Suppressor macrophage treated with lipopolysaccharide for 1 hour (primary cell): ENCODE data around the gene PDE6C.

Experiments
- DNase-seq, 3 donors: peaks; one replicate each; pipeline ENCODE4 v3.0.0-alpha.2; 2020 to 2022

The PDE6C gene

DNA sequence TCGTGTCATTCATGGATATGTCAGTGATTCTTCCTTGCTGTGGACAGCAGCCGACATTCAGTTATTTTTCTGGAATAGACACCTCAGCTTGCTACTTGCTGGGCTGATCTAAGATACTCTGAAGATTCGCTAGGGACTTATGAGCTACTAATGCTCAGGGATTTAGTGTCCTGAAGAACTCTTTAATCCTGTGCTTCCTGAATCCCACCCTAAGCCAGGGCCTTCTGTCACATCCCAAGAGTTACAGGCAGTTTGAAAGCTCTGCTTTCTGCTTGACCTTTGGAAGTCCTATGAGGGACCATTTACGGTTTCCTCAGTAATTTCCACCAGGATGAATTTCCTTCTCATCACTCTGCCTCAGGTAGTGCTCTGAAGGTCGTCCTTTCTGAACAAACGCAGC is at the start of gene PDE6C:
TSS of gene PDE6C (plus strand) at position 227 of the 400 bp plus-strand sequence. CDS start 189 bp downstream, outside the sequence.
- DNase-seq = no peak

GRCh38 chr10:93565446-93565845 is 46.9 kb upstream of the PDE6C start:
- DNase-seq = peak; percentile 64 to 68 (median 66)

DNA sequence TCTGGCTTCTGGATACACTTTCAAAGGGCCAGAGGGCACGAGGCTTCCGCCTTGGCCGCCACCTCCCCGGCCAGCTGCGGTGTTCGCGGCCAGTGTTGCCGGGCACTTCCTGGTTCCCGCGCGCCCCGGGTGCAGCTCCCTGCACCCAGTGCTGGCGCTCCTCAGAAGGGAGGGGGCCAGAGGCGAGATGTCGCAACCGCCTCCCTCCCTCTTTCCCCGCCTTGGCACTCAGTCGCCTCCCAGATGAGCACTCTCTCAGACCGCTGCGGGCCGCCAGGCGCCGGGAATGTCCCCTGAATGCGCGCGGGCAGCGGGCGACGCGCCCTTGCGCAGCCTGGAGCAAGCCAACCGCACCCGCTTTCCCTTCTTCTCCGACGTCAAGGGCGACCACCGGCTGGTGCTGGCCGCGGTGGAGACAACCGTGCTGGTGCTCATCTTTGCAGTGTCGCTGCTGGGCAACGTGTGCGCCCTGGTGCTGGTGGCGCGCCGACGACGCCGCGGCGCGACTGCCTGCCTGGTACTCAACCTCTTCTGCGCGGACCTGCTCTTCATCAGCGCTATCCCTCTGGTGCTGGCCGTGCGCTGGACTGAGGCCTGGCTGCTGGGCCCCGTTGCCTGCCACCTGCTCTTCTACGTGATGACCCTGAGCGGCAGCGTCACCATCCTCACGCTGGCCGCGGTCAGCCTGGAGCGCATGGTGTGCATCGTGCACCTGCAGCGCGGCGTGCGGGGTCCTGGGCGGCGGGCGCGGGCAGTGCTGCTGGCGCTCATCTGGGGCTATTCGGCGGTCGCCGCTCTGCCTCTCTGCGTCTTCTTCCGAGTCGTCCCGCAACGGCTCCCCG is 45.7 kb upstream of the PDE6C start, which contains the start of gene FFAR4:
TSS of gene FFAR4 (plus strand) at position 231 of the 842 bp plus-strand sequence. CDS start at position 287, 56 bp downstream.
- peak; percentile 64 to 77 (median 66) for DNase-seq

DNA sequence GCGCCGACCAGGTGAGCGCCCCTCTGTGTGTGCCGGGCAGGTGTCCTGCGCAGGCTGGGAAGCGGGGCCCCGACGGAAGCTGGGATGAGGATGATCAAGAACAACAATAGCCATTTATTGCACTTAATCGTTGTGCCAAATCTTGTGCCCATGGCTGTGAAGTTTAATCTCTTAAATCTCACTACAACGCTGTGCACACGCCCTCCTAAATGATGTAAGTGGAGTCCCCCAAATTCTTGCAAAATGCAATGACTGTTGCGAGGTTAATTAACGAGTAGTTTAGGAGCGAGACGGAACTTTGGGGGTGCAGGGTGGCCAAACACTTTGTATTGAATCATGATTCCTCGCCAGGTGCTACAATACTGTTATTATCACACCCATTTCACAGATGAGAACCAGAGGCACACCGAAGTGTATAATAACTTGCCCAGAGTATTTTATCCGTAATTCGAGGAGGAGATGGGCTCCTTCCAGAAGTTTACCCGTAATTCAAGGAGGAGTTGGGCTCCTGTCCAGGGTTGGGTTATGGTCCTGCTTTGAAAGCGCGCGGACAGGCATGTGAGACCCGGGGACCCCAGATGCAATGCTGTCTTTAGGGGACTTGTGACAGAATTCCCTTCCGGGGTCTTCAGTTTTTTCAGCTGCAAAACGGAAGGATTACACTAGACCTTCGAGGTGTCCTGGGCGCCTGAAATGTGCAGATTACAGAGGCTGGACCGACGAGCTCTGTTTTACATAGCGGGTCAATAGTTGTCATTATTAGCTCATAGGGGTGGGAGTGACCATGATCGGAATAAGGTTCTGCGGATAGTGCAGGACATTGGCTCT is 44.8 kb upstream of the PDE6C start:
- peak in 1 of 3 donors; percentile 44 for DNase-seq

DNA sequence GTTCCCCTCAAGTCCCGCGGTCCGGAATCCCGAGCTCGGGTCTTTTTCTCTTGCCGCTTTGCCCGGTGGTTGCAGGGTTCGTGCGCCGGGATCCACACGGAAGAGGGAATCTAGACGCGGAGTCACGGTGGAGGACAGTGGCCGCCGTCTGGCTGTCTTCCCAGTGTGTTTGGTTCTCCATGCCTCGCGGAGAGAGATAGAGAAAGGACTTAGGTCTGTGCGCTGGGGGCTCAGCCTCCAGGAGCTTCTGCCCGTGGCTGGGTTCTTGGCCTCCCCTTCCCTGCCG is 44.3 kb upstream of the PDE6C start:
- no peak for DNase-seq

- DNase-seq = no peak
These were observed 42.0 kb upstream of the PDE6C start for GRCh38 chr10:93570383-93570782.

DNA sequence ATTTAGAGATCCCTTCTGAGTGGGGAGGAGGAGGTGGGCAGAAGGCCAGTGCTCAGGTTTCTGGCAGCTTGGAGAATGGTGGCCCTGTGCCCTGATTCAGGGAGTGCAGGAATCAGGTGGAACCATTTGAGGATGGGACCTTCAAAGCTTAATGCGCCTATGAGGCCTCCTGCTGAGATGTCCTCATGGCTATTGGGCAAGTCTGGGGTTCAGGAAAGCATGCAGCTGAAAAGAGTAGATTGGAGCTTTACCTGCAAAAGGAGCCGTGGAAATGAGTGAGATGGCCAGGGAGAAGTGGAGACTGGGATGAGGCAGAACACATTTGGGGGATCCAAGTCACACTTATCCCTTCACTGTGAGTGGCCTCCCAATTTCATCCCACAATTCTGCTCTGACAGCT is 39.7 kb upstream of the PDE6C start:
- no peak for DNase-seq

DNA sequence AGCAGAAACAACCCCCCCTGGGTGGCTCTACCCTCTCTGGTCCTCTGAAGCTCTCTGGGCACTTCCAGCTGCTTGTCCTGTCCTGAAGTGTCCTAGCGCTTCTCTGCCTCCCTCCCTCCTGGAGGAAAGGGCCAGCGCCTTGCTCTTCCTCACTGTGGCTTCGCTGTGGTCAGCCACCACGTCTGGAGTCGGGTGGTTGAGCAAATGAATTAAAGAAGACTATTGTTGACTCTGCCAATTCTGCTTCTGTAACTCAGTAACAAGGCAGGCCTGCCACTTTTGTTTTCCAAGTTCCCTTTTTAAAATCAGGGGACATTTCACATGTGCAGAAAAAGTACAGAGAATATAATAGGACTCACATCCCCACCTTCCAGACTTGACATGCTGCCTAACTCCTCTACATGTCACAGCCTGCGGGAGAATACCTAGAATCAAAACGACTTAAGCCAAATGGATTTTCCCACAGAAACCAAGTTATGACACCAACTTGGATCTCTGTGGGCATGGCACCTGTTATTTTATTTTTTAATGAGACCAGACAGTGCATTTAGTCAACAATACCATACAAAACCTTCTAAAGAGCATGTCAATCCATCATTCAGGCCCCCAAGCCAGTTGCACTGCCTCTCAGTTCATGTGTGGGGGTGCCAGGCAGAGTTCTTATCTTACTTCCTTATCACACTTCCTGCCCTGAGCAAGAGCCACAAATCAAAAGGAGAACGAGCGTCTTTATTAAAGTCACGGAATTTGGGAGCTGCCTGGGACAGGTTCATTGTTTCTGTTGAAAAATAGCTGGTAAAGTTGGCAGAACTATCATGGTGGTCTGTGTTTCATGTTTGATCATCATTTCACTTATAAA is 39.1 kb upstream of the PDE6C start:
- DNase-seq = peak; percentile 57 to 70 (median 65)

- no peak for DNase-seq
These were observed 38.4 kb upstream of the PDE6C start for GRCh38 chr10:93573924-93574323.

DNA sequence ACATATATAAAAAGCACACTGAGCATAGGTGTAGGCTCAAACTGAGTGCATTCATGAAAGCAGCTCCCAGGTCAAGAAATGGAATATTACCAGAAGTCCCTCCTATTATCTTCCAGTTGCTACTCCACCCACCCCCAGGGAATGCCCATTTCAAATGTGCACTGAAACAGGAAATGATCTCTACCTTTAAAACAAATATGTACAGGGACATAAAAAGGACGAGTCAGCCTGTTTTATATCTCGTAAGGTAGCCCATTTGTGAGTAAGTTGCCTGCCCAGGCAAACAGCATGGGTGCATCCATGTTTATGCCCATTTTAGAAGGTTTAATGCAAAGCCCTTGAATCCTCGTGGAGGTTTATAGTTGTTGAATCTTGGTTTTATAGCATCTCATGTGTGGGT is 35.4 kb upstream of the PDE6C start:
- no peak for DNase-seq

- no peak for DNase-seq
These were observed 34.8 kb upstream of the PDE6C start for GRCh38 chr10:93577565-93577964.

DNA sequence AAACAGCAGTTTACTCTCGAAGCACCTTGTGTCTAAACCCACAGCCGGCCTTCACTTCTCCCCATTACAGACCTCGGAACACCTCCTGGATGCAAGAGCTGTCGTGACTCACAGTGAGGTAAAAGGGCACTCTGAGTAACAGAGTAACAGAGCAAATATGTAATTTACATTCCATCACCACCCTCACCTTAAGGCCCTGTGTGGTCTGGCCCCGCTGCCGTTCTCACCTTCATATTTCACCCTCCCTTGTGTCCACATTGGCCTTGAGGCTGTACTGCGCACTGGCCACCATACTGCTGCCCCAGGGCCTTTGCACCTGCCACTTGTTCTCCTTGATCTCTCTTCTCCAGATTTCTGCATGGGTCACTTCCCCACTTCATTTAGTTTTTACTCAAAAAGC is 33.2 kb upstream of the PDE6C start:
- no peak for DNase-seq

- no peak for DNase-seq
These were observed 32.2 kb upstream of the PDE6C start for GRCh38 chr10:93579985-93580711.

DNA sequence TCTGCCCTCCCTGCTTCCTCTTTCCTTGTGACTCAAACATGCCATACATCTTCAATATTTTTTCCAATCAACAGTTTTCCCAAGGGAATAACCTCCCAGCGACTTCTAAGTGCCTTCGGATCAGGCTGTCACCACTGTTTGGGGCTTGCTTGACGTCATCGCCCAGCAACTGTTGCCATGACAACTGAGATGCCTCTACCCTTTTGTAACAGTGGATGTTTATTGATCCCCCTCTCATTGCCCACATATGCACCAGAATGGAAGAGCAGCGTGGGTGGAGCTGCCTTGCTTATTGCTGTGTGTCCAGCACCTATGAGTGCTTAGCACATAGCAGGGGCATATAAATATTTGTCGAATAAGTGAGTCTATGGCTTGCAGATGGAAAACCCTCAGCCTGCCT is 31.5 kb upstream of the PDE6C start:
- DNase-seq = no peak

DNA sequence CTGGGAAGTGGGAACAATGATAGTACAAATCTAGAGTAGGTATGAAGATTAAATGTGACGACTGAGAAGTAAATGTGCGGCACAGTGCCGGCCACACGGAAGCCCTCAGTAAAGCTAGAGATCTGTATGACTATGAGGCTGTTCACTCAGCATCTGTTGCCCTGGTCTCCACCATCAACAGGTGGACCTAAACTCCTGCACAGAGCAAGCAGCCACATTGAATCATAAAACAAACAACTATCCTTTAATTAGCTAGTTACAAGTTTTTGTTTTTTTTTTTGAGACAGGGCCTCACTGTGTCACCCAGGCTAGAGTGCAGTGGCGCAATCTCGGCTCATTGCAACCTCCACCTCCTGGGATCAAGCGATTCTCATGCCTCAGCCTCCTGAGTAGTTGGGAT is 27.9 kb upstream of the PDE6C start:
- no peak for DNase-seq

GRCh38 chr10:93589648-93590562 is 22.4 kb upstream of the PDE6C start:
- DNase-seq = no peak

GRCh38 chr10:93590638-93591037 is 21.7 kb upstream of the PDE6C start:
- DNase-seq = no peak

DNA sequence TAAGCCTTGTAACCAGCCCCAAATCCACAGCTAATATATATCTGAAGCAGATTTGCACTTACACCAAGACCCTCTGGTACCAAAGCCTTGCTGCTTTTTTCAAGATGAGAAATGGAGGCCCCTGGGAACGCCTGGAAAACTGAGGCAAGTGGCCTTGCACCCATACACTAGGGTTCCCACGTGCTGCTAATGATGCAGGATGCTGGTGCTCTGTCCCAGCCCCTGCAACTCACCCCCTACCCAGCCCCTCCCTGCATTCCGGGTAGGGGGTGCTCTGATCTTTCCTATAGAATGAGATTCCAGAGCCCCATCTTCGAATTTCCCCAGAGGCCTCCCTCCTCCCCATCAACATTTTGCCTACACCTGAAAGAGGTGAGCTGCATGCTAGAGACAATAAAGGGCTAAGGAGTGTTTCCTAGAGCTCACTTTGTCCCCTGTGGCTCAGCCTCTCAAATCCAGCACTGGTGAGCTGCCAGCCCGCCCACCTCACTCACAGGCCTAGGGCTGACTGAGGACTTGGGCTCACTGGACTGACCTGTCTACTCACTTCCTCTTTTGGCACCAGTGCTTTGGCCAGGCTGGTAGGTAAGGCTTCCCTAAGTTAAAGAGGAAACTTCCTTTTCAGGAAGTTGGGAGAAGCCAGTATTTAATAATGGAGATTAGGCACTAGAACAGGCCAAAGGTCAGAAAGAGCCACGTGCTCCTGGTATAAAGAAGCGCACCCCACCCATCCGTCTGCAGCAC is 21.1 kb upstream of the PDE6C start:
- peak; percentile 50 to 51 (median 50) for DNase-seq

- no peak for DNase-seq
These were observed 19.1 kb upstream of the PDE6C start for GRCh38 chr10:93593254-93593653.

DNA sequence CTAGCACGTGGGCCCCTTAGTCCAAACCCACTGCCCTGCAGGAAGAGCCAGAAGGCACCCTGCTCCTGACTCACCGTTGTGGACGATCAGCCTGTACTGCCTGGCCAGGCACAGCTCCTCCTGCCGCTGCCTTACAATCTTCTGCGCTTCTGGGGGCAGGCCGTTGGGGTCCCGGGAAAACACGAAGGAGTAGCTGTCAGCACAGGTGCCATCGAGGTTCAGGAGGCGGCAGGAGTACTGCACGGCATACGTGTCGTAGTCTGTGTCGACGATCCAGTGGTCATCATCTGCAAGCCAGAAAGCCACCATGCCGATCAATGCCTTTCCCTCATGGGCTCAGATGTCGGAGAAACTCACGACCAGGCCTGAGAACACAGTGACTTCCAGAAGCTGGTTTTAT is 18.6 kb upstream of the PDE6C start:
- no peak for DNase-seq

- no peak for DNase-seq
These were observed 17.8 kb upstream of the PDE6C start for GRCh38 chr10:93594518-93594917.
